ENCODE measurements around the gene TTC28.
"Not testable (repeated sequence)": the region's sequence is repeated elsewhere in the genome, so short reads cannot be mapped to it uniquely, and the experiment has no call there.

Gene TTC28

DNA sequence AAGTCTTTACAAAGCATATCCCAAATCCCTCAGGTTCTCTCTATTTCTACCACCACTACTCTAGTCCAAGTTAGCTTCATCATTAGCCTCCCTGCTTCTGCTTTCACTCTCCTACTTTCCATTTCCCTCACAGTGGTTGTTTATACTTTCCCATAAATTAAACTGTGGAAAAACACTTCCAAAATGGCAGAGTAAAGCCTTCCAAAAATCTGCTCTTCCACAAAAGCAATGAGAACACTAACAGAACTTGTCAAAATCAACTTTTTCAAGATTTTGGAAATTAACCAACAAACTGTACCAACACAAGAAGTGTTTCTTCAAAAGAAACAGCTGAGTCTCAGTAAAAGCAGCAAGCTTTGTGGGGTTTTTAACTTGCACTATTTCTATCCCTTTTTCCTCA is 71.8 kb downstream of the TTC28 start:
- in situ Hi-C loops (cut with MboI; ENCODE audit: low sequenced_read_pairs) = loop anchor here (10.0 to 25.0 kb wide), 3 partner anchors 227 to 630 kb away; no protein-coding TSS in a partner anchor

DNA sequence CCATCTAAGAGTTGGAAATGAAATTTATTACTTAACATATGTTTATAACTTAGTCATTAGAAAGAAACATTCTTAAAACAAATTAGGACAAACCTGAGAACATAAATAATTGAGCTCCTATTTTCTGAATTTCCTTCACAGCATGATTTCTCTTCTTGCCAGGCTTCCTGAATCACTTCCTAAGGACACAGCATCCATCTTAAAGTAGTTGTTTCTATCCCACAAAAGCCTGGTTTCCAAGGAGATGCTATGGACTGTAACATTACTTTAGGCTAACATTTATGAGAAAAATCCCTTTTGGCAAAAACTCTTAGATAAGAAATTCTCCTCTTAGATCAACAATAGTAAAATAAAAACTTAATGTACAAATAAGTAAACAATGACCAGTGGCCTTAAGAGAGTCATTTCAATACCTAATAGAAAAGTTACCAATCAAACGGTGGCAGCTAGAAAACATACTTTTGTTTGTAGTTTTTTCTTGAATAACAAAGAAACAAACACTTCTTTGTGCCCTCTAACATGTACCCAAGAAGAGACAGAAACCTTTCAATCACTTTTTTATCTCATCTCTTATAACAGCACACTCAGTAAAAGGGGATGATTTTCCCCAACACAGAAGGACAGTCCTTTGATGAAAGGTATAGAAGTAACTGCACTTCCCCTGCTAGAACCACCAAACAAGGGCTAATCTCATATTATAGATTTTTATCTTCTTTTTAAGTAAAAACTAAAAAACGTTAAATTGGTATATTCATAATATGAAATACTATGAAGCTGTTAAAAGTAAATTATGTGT is 74.5 kb downstream of the TTC28 start:
- in situ Hi-C loops (cut with MboI; ENCODE audit: low sequenced_read_pairs) = loop anchor here (10.0 to 25.0 kb wide), 3 partner anchors 230 to 632 kb away; no protein-coding TSS in a partner anchor

DNA sequence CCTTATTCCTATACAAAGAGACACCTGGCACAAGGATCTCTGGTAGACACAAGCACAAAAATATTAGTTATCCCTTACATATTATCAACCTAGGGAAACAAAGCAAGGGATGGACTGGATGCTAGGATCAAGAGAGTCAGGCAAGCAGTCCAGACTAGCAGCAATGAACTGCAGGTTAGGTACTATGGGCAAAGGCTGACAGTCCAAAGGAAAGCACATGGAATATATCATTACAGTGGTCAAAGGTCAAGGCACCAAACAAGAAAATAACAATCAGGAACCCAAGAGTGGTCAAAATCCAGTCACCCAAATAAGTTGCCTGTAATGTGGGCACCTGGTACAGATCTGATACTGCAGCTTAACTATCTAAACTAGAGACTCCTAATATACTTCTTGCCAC is 77.7 kb downstream of the TTC28 start:
- in situ Hi-C loops (cut with MboI; ENCODE audit: low sequenced_read_pairs) = loop anchor here (10.0 to 25.0 kb wide), 3 partner anchors 233 to 635 kb away; no protein-coding TSS in a partner anchor

DNA sequence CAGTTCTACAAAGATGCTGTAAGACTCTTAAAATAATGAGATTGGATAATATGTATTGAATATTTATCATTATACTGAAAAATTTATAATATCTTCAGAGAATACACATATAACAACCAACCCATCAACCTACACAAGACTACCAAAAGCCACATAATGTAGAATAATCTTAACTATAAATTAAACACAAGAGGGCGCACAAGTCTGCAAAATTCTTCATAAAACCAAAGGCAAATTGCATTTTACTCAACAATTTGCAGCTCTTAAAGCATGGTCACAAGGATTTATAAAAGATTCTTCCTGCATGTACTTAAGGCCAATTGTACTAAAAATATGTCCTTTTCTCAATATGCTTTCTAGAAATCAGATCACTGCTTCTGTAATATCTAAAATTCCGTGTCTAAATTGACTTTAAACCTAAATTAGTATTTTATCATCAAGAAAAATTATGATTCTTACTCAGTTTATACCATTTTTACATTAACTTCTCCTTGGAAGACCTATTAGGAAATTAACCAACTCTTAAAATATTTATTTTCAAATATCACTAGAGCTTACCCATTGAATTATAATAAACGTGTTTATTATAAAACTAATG is 79.0 kb downstream of the TTC28 start:
- in situ Hi-C loops (cut with MboI; ENCODE audit: low sequenced_read_pairs) = loop anchor here (10.0 to 25.0 kb wide), 3 partner anchors 234 to 637 kb away; no protein-coding TSS in a partner anchor

DNA sequence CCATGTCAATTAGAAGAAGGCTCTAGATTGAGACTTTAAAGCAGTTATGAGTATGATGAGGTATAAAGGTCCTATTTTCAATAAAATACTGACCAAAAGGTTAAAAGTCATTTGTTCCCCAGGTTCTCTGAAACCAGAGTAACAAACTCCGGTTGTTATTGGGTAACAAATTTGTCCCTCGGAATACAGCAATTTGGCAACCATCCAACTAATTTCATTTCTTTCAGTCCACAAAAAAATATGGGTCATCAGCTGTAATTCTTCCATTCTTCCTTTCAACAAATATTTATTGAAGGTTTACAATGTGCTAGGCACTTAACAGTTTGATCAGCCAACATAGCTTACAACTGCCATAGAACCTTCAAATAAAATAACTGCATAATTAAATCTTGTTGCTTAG is 79.9 kb downstream of the TTC28 start:
- in situ Hi-C loops (cut with MboI; ENCODE audit: low sequenced_read_pairs) = loop anchor here (10.0 to 25.0 kb wide), 3 partner anchors 235 to 638 kb away; no protein-coding TSS in a partner anchor

DNA sequence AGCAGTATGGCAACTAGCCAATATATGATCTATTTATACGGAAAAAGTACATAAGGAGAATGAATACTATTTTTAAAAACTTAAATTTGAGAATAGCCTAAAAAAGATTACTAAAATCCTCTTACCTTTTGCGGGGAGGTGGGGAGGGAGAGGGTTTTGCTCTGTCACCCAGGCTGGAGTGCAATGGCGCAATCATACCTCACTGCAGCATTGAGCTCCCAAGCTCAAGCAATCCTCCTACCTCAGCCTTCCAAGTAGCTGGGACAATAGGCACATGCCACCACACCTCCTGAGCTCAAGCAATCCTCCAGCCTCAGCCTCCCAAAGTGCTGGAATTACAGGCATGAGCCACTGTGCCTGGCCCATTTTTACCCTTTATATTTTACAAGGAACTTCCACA is 82.0 kb downstream of the TTC28 start:
- in situ Hi-C loops (cut with MboI; ENCODE audit: low sequenced_read_pairs) = no loop called here

DNA sequence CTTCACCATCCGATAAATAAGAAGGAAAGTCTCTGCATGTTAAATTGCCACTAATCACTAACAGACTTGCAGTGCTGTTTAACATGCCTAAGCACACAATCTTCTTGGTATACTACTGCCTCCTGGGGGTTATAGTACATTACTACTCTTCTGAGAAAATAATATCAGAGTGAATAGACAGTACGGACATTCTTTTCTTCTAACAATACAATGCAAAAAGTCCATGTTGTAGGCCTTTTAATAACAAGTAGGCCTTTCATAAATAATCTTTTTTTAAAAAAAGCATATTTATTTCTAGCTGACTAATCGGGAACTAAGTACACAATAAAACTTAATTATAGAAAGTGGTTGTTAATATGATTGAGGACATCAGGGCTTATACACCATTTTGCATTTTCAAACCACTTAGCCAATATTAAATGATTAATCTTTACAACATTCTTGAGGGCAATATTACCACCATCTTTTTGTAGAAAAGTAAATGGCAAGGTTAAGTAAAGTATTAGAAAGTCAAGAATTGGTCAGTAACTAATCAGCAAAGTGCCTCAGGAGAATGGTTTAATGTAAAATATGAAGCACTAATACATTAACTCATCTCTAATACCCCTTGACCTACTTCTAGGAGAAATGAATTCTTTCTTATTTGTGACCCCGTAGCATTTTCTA is 84.7 kb downstream of the TTC28 start:
- in situ Hi-C loops (cut with MboI; ENCODE audit: low sequenced_read_pairs) = no loop called here

DNA sequence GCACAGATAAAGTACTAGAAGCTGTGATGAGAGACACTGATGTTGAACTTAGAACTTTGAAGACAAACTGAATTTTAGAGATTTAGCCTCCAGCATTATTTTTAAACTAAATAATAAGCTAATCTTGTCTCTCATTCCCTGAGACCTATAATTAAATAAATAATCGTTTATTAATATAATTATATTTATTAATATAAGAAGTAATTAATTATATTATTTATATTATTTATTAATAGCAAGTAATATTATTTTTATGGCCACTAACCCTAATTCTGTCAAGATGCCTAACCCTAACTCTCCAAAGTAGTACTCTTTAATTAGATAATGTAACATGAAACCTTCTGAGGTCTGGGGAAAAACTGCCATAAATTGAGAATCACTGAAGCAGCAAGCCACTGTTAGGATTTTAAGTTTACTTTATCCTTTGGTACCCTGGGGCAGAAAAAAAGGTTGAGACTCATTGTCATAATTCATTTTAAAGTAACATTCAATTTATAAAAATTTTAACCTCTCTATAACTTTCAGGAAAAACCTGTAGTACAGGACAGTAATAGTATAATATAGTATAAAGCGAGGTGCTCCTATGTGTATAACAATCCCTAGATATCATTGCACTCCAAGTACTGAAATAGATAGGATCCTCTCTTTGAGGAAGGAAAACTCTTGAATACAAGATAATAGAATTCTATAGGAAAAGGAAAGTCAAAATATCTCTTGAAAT is 85.4 kb downstream of the TTC28 start:
- in situ Hi-C loops (cut with MboI; ENCODE audit: low sequenced_read_pairs) = no loop called here

DNA sequence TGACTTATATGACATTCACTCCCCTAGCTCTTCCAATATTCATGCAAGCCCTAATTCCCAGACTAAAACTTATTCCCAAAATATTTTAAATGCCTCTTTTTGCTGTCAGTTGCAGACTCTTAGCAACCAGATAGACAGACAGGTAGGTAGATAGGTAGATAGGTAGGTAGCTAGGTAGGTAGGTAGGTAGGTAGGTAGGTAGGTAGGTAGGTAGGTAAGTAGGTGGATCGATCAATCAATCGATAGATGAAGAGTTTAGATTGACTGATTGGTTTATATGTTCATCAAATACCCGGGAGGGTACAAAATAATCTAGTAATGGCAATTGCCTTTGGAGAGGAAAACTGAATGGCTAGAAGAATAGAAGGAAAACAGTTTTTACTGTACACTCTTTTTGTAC is 86.3 kb downstream of the TTC28 start:
- in situ Hi-C loops (cut with MboI; ENCODE audit: low sequenced_read_pairs) = no loop called here

DNA sequence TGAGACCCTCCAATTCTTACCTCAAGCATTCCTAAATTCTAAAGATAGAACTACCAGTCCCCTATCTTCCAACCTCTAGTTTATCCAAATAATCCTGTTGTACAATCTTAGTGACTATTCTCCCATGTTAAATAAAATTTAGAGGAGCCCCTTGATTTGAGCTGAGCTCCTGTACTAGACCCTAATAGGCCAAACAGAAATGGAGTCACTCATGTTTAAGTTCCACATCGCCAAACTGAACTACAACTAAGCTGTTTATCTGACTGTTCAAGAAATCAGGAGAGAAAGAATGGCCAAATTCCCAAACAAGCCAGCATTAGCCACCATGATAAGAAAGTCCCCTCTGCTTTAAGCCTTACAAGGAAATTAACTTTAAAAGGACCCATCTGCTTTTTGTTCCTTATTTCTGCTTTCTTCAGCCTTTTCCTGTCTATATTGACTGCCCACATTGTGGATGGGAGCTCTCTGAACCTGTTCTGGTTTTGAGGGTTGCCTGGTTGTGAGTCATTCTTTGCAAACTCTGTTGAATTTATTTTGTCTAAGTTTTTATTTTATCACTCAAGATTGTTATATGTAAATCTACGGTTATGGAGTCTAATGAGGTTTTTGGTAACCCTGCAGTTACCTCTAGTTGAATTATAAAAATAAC is 90.4 kb downstream of the TTC28 start:
- in situ Hi-C loops (cut with MboI; ENCODE audit: low sequenced_read_pairs) = loop anchor here (10.0 kb wide), 1 partner anchor 534 kb away; no protein-coding TSS in a partner anchor

DNA sequence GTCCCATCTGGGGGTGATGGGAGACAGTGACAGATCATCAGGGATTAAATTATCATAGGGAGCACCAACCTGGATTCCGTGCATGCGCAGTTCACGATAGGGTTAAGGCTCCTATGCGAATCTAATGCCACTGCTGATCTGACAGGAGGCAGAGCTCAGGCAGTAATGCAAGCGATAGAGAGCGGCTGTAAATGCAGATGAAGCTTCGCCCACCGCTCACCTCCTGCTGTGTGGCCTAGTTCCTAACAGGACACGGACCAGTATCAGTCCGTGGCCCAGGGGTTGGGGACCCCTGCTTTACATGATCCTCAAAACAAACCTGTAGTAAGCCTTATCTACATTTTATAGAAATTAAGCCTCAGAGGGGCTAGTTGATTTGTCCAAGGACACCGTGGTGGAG is 94.3 kb downstream of the TTC28 start:
- in situ Hi-C loops (cut with MboI; ENCODE audit: low sequenced_read_pairs) = loop anchor here (10.0 kb wide), 1 partner anchor 531 kb away; no protein-coding TSS in a partner anchor

DNA sequence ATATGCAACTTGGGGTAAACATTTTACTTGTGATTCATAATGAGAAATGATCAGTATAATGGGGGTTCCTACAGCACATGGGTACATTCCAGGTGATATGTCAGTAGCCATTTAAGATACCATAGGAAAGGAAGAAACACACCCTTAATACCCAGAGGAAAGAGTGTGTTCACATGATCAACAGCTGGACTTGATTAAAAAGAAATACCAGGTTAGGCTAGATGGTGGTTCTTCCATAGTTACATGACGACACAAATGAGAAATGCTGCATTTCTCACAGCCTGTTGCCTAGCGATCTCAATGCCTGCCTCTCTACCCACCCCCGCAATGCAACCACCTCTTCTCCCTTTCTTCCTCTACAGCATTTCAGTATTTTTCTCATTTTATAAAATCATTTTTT is 96.8 kb downstream of the TTC28 start:
- in situ Hi-C loops (cut with MboI; ENCODE audit: low sequenced_read_pairs) = loop anchor here (10.0 kb wide), 1 partner anchor 528 kb away; no protein-coding TSS in a partner anchor

DNA sequence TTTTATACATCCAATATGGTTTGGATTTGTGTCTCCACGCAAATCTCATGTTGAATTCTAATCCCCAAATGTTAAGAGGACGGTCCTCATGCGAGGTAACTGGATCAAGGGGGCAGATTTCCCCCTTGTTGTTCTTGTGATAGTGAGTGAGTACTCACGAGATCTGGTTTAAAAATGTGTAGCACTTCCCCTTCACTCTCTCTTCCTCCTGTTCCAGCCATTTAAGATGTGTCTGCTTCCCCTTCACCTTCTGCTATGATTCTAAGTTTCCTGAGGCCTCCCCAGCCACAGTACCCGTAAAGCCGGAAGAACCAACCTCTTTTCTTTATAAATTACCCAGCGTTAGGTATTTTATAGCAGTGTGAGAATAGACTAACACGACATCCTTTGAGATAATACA is 98.6 kb downstream of the TTC28 start:
- in situ Hi-C loops (cut with MboI; ENCODE audit: low sequenced_read_pairs) = loop anchor here (10.0 kb wide), 1 partner anchor 526 kb away; no protein-coding TSS in a partner anchor

DNA sequence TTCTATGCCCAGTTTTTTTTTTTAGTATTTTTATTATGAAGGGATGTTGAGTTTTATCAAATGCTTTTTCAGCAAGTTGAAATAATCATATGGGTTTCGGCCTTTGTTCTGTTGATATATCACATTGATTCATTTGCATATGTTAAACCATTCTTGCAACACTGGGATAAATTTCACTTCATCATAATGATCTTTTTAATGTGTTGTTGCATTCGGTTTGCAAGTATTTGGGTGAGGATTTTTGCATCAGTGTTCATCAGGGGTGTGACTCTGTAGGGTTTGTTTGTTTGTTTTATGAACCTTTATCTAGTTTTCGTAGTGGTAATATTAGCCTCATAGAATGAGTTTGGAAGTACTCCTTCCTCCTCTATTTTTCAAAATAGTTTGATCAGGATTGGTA is 103.5 kb downstream of the TTC28 start:
- in situ Hi-C loops (cut with MboI; ENCODE audit: low sequenced_read_pairs) = no loop called here

DNA sequence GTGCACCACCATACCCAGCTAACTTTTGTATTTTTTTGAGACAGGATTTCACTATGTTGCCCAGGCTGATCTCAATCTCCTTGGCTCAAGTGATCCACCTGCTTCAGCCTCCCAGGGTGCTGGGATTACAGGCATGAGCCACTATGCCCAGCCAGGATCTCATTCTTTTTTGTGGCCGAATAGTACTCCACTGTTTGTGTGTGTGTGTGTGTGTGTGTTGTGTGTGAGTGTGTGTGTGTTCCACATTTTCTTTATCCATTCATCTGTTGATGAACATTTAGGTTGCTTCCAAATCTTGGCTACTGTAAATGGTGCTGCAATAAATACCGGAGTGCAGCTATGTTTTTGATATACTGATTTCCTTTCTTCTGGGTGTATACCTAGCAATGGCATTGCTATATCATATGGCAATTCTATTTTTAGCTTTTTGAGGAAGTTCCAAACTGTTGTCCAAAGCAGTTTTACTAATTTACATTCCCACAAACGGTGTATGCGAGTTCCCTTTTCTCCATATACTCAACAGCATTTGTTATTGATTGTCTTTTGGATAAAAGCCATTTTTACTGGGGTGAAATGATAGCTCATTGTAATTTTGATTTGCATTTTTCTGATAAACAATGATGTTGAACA is 105.4 kb downstream of the TTC28 start:
- in situ Hi-C loops (cut with MboI; ENCODE audit: low sequenced_read_pairs) = no loop called here

DNA sequence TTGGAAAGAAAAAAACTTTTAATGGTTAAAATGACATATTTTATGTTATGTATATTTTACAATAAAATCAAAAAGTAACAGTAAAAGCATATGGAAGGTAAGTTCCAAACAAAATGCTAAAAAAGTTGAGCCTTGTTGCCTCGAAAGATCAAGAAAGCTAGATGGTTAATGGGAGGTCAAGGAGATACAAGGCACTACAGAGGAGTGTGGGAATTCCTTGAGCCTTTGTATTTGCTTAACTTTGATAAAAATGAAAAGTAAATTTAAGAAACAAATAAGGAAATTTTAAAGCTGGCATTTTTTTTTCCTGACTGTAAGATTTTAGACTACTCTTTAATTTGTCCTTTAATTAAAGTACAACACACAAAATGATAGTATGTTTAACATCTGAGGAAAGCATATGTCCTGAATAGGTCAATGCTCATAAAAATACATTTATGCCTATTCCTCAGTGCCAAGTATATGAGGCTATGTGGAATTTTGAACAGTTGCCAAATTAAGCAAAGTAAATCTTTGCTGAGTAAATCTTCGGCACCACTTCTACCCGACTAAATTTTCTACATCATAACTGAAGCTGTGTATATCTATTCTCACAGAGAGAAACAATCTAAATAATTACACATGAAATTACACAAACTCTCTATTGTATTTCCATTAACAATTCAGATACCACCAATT is 108.8 kb downstream of the TTC28 start:
- in situ Hi-C loops (cut with MboI; ENCODE audit: low sequenced_read_pairs) = no loop called here

DNA sequence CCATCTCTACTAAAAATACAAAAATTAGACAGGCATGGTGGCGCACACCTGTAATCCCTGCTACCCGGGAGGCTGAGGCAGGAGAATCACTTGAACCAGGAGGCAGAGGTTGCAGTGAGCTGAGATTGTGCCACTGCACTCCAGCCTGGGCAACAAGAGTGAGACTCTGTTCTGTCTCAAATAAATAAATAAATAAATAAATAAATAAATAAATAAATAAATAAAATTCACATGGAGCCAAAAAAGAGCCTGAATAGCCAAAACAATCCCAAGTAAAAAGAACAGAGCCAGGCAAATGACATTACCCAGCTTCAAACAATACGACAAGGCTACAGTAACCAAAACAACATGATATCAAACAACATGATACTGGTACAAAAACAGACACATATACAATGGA is 110.7 kb downstream of the TTC28 start:
- in situ Hi-C loops (cut with MboI; ENCODE audit: low sequenced_read_pairs) = not testable (repeated sequence)

DNA sequence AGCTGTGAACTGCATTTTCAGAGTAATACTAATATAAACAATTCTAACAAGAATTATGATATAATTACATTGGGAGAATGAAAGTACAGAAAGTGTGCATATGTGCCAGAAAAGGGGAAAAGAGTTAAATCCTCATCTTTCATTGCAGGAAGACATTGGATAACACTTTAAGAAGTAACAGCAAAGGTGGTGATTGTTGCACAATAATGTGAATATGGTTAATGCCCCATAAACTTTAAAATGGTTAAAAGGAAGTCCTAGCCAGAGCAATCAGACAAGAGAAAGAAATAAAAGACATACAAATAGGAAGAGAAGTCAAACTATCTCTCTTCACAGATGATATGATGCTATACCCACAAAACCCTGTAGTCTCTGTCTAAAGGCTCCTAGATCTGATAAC is 111.5 kb downstream of the TTC28 start:
- in situ Hi-C loops (cut with MboI; ENCODE audit: low sequenced_read_pairs) = no loop called here

DNA sequence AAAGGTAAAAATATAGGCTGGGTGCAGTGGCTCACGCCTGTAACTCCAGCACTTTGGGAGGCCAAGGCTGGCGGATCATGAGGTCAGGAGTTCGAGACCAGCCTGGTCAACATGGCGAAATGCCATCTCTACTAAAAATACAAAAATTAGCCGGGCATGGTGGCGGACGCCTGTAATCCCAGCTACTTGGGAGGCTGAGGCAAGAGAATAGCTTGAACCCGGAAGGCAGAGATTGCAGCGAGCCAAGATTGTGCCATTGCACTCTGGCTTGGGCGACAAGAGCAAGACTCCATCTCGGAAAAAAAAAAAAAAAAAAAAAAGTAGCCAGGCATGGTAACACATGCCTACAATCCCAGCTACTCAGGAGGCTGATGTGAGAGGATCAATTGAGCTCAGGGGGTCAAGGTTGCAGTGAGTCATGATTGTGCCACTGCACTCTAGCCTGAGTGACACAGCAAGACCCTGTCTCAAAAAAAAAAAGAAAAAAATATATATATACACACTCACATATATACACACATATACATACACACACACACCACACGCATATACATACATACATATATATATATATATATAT is 112.6 kb downstream of the TTC28 start:
- in situ Hi-C loops (cut with MboI; ENCODE audit: low sequenced_read_pairs) = not testable (repeated sequence)

Data from HL-60/S4 treated with retinoic acid at 250 ng/mL for 4 days and 3 days (cell line).